Choroid plexus epithelial cell (primary cell): Measurements from ENCODE around the gene SAE1.
A peak's percentile ranks its signal among the peaks of the same experiment; 100 is the strongest.

Experiments used
- DNase-seq: peaks from one replicate; pipeline ENCODE4 v3.0.0-alpha.2; 2010; ENCODE audit warnings: low read depth
- H3K4me3 ChIP-seq: 2 replicates; pipeline ENCODE4 v1.5.1; 2011; ENCODE audit warnings: low read depth, mild to moderate bottlenecking, control low read depth, low read length, moderate library complexity
- CTCF ChIP-seq: conservative IDR thresholded peaks from 2 replicates; pipeline ENCODE4 v1.5.1; 2011; ENCODE audit warnings: low read depth, mild to moderate bottlenecking, control low read depth, inconsistent platforms, low read length, moderate library complexity

SAE1 gene

DNA sequence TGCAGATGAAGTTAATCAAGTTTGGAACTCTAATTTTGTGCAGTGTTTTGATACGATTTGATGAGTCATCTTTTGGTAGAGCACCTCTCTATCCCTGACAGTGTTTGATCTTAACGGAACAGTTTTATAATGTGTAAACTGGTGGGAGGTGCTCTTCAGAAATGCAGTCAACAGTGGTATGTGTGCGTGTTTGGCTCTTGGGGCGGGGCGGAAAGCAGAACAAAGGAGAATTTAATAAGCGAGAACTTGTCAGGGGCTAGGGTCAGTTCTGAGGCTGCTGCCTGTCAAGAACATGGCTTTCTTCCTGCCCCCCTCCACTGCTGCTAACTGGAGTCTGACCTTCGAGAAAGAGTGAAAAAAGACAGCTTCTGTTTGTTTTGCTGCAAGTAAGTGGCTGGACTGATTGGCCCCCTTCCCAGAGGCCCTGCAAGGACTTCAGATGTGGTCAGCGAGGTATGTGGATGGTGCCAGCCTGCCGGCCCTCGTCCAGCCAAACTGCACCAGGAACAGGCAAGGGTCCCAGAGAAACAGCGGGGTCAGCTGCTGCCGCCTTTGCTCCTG is 59.6 kb downstream of the SAE1 start:
- no peak for TF ChIP-seq CTCF
- DNase-seq, result peak; percentile 89
- H3K4me3 ChIP-seq, result no peak overlapping the region

DNA sequence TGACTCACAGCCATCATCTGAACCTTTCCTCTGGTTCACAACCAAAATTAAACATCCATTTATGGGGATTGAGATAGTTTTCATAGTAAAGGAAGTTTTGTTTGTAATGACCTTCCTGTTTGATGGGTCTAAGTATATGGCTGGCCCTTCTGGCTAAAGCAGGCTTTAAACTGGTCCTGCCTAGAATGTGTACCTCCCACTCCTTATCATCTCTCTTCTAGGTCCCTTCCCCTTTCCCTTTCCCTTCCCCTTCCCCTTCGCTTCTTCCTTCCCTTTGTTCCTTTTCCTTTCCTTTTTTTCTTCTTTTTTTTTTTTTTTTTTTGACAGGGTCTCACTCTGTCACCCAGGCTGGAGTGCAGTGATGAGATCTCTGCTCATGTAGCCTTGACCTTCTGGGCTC is 64.8 kb downstream of the SAE1 start:
- no peak overlapping the region for H3K4me3 ChIP-seq
- DNase-seq, result no peak
- no peak for TF ChIP-seq CTCF

DNA sequence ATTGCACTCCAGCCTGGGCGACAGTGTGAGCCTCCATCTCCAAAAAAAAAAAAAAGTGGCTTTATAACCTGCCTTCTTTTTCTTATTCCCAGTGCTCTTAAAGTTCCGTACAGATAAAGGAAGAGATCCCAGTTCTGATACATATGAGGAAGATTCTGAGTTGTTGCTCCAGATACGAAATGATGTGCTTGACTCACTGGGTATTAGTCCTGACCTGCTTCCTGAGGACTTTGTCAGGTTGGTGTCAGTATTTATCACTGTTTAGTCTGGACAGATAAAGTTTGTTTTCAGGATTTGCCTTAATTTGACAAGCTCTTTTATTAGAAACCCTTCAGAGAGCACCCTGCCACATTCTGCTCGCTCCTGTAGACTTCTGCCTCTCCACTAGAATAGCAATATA is 66.5 kb downstream of the SAE1 start:
- DNase-seq, result no peak
- H3K4me3 ChIP-seq, result no peak overlapping the region
- no peak for TF ChIP-seq CTCF

GRCh38 chr19:47200530-47200929 is 69.9 kb downstream of the SAE1 start:
- H3K4me3 ChIP-seq, result no peak overlapping the region
- no peak for DNase-seq
- TF ChIP-seq CTCF, result no peak

DNA sequence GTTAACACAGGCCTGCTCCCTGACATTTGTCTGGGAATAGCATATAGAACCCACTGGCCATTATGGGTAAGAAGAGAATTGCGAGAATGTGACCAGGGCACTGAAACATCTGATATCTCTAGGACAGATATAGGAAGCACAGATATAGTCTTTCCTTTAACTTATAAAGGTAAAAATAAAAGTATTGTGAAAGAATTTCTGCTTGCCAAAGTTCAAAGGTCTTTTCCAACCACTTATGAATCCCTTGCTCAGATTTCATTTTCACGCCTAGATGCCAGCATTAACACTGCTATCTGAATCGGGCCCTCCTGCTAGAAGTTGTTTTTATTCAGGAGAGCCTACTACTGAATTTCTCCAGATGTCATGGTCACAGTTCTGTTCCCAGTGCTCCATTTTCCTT is 72.6 kb downstream of the SAE1 start:
- no peak for DNase-seq
- no peak overlapping the region for H3K4me3 ChIP-seq
- TF ChIP-seq CTCF, result no peak

DNA sequence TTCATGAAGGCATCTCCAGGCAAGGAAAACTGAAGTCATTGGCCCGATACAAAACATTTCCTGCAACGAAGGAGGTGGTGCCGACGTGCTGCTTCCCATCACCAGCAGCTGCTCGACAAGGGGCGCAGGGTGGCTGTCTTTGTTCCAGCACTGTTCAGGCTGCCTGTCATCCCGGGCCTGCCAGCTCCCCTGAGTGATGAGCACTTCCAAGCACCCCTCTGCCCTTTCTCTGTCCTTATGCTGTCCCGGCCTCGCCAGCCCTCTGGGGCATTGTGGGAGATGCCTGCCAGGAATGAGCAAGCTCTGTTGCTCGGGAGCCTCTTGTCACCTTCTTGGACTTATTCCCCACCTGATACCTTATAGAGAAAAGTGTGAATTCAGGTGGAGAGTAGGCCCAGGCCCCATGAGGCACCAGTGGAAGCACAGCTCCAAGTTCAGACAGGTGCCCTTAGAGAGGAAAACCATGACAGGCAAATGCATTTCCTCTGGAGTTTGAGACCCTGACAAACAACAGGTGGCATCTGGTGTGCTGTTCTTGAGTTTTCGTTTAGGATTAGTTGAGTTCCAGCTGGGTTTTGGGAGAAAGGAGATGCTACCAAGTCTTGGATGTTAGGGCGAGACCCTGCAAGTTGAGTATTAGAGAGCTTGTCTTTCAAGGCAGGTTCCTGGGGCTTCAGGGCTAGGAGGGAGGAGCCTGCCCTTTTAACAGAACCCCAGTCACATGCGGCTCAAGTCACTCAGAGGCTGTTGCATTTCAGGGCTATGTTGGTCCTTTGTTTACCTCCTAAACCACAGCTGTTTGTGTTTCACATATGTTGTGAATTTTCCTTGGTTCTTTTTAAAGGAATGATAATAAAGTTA is 78.9 kb downstream of the SAE1 start:
- no peak for TF ChIP-seq CTCF
- H3K4me3 ChIP-seq, result no peak overlapping the region
- DNase-seq, result no peak

DNA sequence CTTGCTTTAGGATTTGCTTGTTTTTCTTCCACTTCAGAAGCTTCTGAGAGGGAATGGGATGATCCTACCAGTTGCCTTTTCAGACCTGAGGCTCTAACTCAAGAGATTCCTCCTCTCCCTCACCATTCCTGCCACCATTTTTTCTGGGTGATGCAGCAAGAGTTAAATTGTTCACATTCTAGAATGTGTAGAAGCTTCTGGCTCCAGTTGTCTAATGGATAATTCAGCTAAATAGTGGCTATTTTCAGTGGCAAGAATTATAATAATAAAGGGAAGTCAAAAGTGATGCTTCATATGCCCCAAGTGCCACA is 79.5 kb downstream of the SAE1 start:
- no peak overlapping the region for H3K4me3 ChIP-seq
- no peak for TF ChIP-seq CTCF
- no peak for DNase-seq
